GM18507 (cell line): ENCODE results near the gene SCT.

Experiments used
- DNase-seq: peaks from one replicate; pipeline ENCODE4 v3.0.0; 2011; ENCODE audit warnings: low read depth; ENCODE audit not compliant: insufficient read length; ENCODE audit errors: extremely low spot score
- FAIRE-seq: peaks from 2 replicates; lab custom pipeline; 2011; peaks lifted over from hg19 to GRCh38; lab: Jason Lieb, UNC

The SCT gene

DNA sequence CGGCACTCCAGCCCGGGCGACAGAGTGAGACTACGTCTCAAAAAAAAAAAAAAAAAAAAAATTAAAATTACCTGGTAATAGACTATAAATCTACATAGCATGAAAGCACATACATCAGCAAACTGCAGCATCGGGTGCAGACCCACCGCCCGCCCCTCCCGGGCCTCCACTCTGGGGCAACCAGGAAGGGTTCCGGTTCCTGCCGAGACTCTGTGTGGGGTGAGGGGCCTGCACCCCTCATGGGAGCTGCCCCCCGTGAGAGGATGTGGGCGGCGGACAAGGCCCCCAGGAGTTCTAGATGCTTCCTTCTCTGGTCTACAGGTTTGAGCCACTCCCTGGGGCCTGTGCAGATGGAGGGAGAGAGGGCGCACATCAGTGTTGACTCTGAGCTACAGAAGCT lies 19.2 kb upstream of the SCT start:
- no peak for DNase-seq
- FAIRE-seq, result no peak

DNA sequence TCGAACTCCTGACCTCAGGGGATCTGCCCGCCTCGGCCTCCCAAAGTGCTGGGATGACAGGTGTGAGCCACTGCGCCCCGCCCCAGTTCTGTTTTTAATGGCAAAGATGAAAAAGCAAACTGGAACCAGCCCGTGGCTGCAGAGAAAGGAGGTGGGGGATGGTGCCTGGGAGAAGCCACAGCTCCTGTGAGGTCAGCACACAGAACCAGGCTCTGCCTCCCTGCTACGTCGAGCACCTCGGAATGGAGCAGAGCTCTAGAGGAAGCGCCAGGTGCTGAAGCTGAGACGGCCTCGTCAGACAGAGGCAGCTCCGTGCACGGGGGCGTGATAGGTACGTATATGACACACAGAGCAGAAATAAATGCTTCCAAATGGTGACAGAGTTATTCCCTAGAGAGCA lies 18.6 kb upstream of the SCT start:
- FAIRE-seq (no peak), DNase-seq (no peak)

- FAIRE-seq (no peak), DNase-seq (no peak)
Observed at GRCh38 chr11:643849-644738, 17.1 kb upstream of the SCT start.

DNA sequence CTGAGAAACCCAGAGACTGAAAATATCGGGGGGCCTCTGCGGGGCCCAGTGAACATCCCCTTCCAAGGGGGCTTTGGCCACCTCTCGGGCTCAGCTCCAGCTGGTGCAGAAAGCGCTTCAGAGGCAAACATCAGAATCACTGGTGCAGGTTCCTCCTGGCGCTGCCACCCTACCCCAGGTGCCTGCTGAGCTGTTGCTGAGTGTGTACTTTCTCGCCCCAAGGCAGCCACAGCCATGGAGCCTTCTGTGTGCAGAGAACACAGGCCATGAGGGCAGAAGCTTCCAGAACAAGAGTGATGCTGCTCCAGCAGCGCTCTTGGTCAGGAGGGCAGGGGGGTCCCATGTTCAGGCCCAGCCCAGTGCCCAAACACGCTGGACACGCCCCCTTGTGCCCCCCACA lies 16.4 kb upstream of the SCT start:
- FAIRE-seq (no peak), DNase-seq (no peak)

- FAIRE-seq, result no peak
Observed at GRCh38 chr11:641806-642370, 14.9 kb upstream of the SCT start.

GRCh38 chr11:640021-640706 lies 13.2 kb upstream of the SCT start:
- no peak for DNase-seq
- FAIRE-seq, result no peak

More at GRCh38 chr11:641806-642370, 14.9 kb upstream of the SCT start:
- DNase-seq, result no peak

GRCh38 chr11:639332-639955 lies 12.5 kb upstream of the SCT start:
- DNase-seq, result no peak
- no peak for FAIRE-seq

- DNase-seq, result no peak
- no peak for FAIRE-seq
Observed at GRCh38 chr11:638631-639331, 11.8 kb upstream of the SCT start.

DNA sequence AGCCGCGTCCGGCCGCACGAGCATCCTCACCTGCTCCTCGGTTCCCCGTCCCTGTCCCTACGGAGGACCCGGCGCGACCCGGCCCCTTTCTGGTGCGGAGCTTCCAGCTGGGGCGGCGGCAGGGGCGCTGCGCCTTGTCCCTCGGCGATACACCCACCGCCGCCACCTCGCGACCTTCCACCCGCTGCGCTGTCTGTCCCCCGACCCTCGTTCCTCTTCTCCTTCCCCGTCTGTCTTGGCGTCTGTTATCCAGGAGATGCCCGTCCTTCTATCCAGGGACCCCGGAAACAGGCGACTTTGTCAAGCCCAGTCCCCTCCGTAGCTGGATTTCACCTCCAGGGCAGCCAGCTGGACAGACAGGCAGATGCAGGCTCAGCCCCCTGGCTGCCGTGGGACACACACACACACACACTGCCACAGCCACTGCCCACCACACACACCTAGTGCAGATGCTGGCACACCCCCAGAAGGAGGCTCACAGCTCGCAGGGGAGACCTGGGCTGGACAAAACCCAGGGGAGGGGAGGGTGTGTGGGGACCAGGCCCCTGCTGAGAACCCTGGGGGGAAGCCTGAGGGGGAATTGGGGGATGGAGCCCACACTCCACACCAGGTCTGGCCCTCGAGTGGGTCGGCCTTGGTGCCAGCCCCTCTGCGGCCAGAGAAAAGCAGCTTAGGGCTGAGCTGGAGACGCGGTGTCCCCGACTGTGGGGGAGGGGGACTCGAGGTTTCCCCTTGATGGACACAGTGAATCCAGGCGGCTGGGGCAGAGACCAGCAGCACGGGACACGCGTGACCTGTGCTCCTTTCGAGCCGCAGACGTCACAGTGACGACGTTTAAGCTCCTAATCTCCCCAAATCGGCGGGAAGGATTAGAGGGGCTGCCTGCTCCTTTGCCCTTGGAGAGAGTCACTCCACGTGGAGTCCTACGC lies 10.9 kb upstream of the SCT start:
- DNase-seq (no peak), FAIRE-seq (no peak)

GRCh38 chr11:637333-637592 lies 10.3 kb upstream of the SCT start:
- FAIRE-seq (no peak), DNase-seq (no peak)

DNA sequence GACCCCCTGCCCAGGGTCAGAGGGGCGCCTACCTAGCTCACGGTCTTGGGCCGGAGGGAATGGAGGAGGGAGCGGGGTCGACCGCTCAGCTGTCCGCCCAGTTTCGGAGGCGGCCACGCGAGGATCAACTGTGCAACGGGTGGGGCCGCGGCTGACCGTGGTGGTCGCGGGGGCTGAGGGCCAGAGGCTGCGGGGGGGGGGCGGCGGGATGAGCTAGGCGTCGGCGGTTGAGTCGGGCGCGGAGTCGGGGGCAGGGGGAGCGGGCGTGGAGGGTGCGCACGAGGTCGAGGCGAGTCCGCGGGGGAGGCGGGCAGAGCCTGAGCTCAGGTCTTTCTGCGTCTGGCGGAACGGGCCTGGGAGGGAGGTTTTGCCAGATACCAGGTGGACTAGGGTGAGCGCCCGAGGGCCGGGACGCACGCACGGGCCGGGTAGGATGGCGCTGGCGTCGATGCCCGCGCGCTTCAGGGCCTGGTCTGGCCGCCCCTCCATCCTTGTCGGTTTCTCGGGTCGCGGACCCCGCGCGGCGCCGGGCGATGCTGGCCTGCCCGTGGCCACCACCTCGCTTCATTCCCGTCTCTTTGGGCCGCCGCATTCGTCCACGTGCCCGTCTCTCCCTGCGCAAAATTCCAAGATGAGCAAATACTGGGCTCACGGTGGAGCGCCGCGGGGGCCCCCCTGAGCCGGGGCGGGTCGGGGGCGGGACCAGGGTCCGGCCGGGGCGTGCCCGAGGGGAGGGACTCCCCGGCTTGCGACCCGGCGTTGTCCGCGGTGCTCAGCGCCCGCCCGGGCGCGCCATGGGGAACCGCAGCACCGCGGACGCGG lies 9.7 kb upstream of the SCT start, which contains the start of gene DRD4:
Gene DRD4 (plus strand): TSS at position 759 of the 822 bp plus-strand sequence. CDS start 36 bp downstream, at position 795.
- no peak for FAIRE-seq
- DNase-seq, result no peak

- DNase-seq (no peak), FAIRE-seq (no peak)
Observed at GRCh38 chr11:635945-636510, 9.0 kb upstream of the SCT start.

GRCh38 chr11:630871-631270 lies 3.9 kb upstream of the SCT start:
- DNase-seq (no peak), FAIRE-seq (no peak)

GRCh38 chr11:629237-629583 lies 2.2 kb upstream of the SCT start:
- FAIRE-seq (no peak), DNase-seq (no peak)

DNA sequence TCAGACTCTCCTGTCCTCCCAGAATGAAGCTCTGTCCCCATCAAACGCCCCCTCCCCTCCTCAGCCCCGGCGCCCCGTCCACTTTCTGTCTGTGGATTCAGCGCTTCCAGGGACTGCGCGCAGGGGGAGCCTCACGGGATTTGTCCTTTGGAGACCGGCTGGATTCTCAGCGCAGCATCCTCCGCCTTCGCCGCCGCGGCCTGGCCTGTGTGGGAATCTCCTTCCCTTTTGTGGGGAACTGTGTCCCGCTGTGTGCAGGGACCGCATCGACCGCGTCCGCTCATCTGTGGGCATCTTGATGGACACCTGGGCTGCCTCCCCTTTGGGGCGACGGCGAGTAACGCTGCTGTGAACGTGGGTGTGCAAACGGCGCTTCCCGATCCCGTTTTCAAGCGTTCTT lies 1.1 kb upstream of the SCT start:
- no peak for FAIRE-seq
- DNase-seq, result no peak

DNA sequence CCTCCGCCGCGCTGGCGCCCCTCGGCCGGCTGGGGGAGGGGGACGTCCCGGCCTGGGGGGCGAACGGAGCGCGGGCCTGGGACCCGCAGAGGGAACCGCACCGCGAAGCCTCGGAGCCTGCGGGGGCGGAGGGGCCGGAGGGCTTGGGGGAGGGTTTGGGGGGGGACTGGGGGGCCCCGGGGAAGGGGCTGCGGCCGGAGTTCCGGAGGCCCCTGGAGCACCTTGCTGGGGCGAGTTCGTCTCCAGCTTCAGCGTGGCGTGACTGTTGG lies 261 bp upstream of the SCT start:
- DNase-seq, result no peak
- no peak for FAIRE-seq

DNA sequence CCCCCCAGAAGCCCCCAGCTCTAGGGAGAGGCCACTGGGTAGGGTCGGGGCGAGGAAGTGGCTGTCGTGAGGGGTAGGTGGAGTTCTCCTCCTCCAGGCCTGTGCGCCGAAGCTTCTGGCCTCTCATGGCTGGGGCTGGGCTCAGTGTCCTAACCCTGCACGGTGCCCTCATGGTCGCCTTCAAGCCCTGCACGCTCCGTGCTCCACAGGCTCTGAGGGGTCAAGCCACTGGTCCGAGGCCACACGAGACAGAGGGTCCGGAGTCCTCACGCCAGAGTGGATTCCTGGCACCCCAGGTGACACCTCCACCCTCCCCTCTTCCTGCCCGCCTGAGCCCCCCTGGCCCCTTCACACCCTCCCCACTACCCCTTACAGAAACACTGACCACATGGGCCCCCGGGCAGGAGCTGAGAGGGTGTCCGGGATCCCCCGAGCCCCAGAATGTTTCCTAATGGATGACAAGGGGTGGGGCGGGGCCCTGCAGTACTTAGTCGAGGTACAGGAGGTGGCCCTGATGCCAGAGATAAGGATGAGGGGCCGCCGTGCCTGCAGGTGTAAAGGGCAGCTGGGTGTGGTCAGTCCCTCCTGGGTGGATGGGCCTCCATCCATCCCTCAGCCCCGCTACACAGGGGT lies 1.2 kb downstream of the SCT start:
- FAIRE-seq, result no peak
- no peak for DNase-seq
